DOHH2 (cell line): ENCODE measurements around the gene SGSH.

ENCODE experiments used
- H3F3A ChIP-seq: fragments of 200-600 bp; sonication (generic), shearing (Covaris generic); 2 replicates; pipeline ENCODE4 v1.6.0; 2016; ENCODE audit warnings: antibody characterized with exemption, mild to moderate bottlenecking; ENCODE audit not compliant: control insufficient read depth, insufficient read depth
- H3K27ac ChIP-seq: fragments of 200-600 bp; sonication (generic); 2 replicates; pipeline ENCODE4 v1.5.1; 2014; ENCODE audit warnings: low read depth, mild to moderate bottlenecking, low read length, moderate library complexity
- H3K27me3 ChIP-seq: fragments of 200-600 bp; sonication (generic); 2 replicates; pipeline ENCODE4 v1.6.1; 2014; ENCODE audit warnings: mild to moderate bottlenecking, low read length, mixed read lengths; ENCODE audit not compliant: control insufficient read depth
- H3K36me3 ChIP-seq: fragments of 200-600 bp; sonication (generic); 2 replicates; pipeline ENCODE4 v1.6.1; 2014; ENCODE audit warnings: mild to moderate bottlenecking, low read length, moderate library complexity, mixed read lengths; ENCODE audit not compliant: control insufficient read depth
- H3K4me1 ChIP-seq: fragments of 200-600 bp; sonication (generic); 2 replicates; pipeline ENCODE4 v1.6.1; 2014; ENCODE audit warnings: mild to moderate bottlenecking, low read length, mixed read lengths; ENCODE audit not compliant: control insufficient read depth
- H3K4me2 ChIP-seq: fragments of 200-600 bp; sonication (generic); 2 replicates; pipeline ENCODE4 v1.6.0; 2014; ENCODE audit warnings: mild to moderate bottlenecking, low read length, moderate library complexity
- H3K4me3 ChIP-seq: fragments of 200-600 bp; sonication (generic); 2 replicates; pipeline ENCODE4 v1.5.1; 2014; ENCODE audit warnings: mild to moderate bottlenecking, low read length, mixed read lengths
- H3K79me2 ChIP-seq: fragments of 200-600 bp; sonication (generic); 2 replicates; pipeline ENCODE4 v1.6.1; 2014; ENCODE audit warnings: mild to moderate bottlenecking, low read length, mixed read lengths; ENCODE audit not compliant: control insufficient read depth
- H3K9me2 ChIP-seq: fragments of 200-600 bp; sonication (generic); replicated peaks from 2 replicates; pipeline ENCODE4 v1.6.1; 2014; ENCODE audit warnings: mild to moderate bottlenecking, low read length, mixed read lengths; ENCODE audit not compliant: control insufficient read depth
- H3K9me3 ChIP-seq: fragments of 200-600 bp; sonication (generic); 2 replicates; pipeline ENCODE4 v1.6.1; 2014; ENCODE audit warnings: antibody characterized with exemption, low read length, mixed read lengths; ENCODE audit not compliant: control insufficient read depth, insufficient read depth
- H4K20me1 ChIP-seq: fragments of 200-600 bp; sonication (generic); 2 replicates; pipeline ENCODE4 v1.6.0; 2014; ENCODE audit warnings: low read depth, mild to moderate bottlenecking, antibody characterized with exemption, low read length, moderate library complexity; ENCODE audit not compliant: control insufficient read depth, insufficient read depth
- CTCF ChIP-seq: fragments of 200-600 bp; sonication (generic); IDR thresholded peaks from one replicate; pipeline ENCODE4 v1.5.1; 2014; ENCODE audit warnings: antibody characterized with exemption, mild to moderate bottlenecking, low read depth, low read length; ENCODE audit not compliant: poor library complexity, severe bottlenecking
- EZH2phosphoT487 ChIP-seq: fragments of 200-600 bp; sonication (generic); IDR thresholded peaks from 2 replicates; pipeline ENCODE4 v1.6.1; 2017; ENCODE audit warnings: borderline replicate concordance, mild to moderate bottlenecking, antibody characterized with exemption, low read length, moderate library complexity, mixed read lengths

Gene SGSH

GRCh38 chr17:80183581-80184422 is 36.3 kb downstream of the SGSH start:
- H3K4me2 ChIP-seq, result no peak overlapping the region
- H3K27ac ChIP-seq, result no peak overlapping the region
- TF ChIP-seq EZH2phosphoT487 (no peak), CTCF (no peak)
- H4K20me1 ChIP-seq, result no peaks in the 10 kb centered on the region
- H3K4me3 ChIP-seq, result no peak overlapping the region
- H3K9me3 ChIP-seq, result no peaks in the 10 kb centered on the region
- no peaks in the 10 kb centered on the region for H3K27me3 ChIP-seq
- H3K79me2 ChIP-seq, result no peaks in the 10 kb centered on the region
- no peaks in the 10 kb centered on the region for H3K4me1 ChIP-seq
- no peaks in the 10 kb centered on the region for H3K9me2 ChIP-seq
- H3K36me3 ChIP-seq, result no peaks in the 10 kb centered on the region
- no peaks in the 10 kb centered on the region for H3F3A ChIP-seq

- TF ChIP-seq CTCF (no peak), EZH2phosphoT487 (no peak)
- Histone ChIP-seq H3K79me2 (no peaks in the 10 kb centered on the region), H3K9me2 (no peaks in the 10 kb centered on the region), H3K27me3 (no peaks in the 10 kb centered on the region), H3K4me2 (no peak overlapping the region), H3K9me3 (no peaks in the 10 kb centered on the region), H3K4me1 (no peaks in the 10 kb centered on the region), H3K4me3 (no peak overlapping the region), H3F3A (no peaks in the 10 kb centered on the region), H4K20me1 (no peaks in the 10 kb centered on the region), H3K36me3 (no peaks in the 10 kb centered on the region), H3K27ac (no peak overlapping the region)
Observed at GRCh38 chr17:80182845-80183223, 37.3 kb downstream of the SGSH start.

GRCh38 chr17:80182118-80182844 is 37.9 kb downstream of the SGSH start:
- Histone ChIP-seq H3F3A (no peaks in the 10 kb centered on the region), H4K20me1 (no peaks in the 10 kb centered on the region), H3K27ac (no peak overlapping the region), H3K4me3 (no peak overlapping the region), H3K79me2 (no peaks in the 10 kb centered on the region), H3K4me2 (no peak overlapping the region), H3K4me1 (no peaks in the 10 kb centered on the region), H3K9me2 (no peaks in the 10 kb centered on the region), H3K9me3 (no peaks in the 10 kb centered on the region), H3K27me3 (no peaks in the 10 kb centered on the region), H3K36me3 (no peaks in the 10 kb centered on the region)
- TF ChIP-seq EZH2phosphoT487, result no peak
- TF ChIP-seq CTCF, result no peak
